OCI-LY7 (cell line): ENCODE measurements around the gene RCCD1.
"Not testable (repeated sequence)": the region's sequence is repeated elsewhere in the genome, so short reads cannot be mapped to it uniquely, and the experiment has no call there.

ENCODE experiments used
- EZH2phosphoT487 ChIP-seq: fragments of 200-600 bp; sonication (generic); IDR thresholded peaks from 2 replicates; pipeline ENCODE4 v1.6.1; 2018; ENCODE audit warnings: low read depth, borderline replicate concordance, mild to moderate bottlenecking, mixed run types, antibody characterized with exemption, low read length, moderate library complexity, mixed read lengths
- TF ChIP-seq, protein P1 (sequence below): fragments of 200-600 bp; sonication (generic); conservative IDR thresholded peaks from 2 replicates; pipeline ENCODE4 v1.5.1; 2014; ENCODE audit warnings: mild to moderate bottlenecking, antibody characterized with exemption, low read length, moderate library complexity, mixed read lengths

DNA sequence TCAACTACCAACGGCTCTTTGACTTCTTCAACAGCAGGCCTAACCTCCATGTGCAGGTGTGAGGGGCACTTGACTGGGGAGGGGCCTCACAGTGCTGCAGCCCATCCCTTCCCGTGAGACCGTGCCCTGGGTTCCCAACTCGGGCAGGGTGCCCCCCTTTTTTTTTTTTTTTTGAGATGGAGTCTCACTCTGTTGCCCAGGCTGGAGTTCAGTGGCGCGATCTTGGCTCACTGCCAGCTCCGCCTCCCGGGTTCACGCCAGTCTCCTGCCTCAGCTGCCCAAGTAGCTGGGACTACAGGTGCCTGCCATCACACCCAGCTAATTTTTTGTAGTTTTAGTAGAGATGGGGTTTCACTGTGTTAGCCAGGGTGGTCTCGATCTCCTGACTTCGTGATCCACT is 45.2 kb upstream of the RCCD1 start:
- TF ChIP-seq, protein P1, sequence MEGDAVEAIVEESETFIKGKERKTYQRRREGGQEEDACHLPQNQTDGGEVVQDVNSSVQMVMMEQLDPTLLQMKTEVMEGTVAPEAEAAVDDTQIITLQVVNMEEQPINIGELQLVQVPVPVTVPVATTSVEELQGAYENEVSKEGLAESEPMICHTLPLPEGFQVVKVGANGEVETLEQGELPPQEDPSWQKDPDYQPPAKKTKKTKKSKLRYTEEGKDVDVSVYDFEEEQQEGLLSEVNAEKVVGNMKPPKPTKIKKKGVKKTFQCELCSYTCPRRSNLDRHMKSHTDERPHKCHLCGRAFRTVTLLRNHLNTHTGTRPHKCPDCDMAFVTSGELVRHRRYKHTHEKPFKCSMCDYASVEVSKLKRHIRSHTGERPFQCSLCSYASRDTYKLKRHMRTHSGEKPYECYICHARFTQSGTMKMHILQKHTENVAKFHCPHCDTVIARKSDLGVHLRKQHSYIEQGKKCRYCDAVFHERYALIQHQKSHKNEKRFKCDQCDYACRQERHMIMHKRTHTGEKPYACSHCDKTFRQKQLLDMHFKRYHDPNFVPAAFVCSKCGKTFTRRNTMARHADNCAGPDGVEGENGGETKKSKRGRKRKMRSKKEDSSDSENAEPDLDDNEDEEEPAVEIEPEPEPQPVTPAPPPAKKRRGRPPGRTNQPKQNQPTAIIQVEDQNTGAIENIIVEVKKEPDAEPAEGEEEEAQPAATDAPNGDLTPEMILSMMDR = not testable (repeated sequence)
- not testable (repeated sequence) for TF ChIP-seq EZH2phosphoT487
